ENCODE results near the gene PDGFRB. TPM values are rescaled to one million over a fixed set of nuclear protein-coding genes. Genes with fewer than 3 reads are reported as not detected.
A peak's percentile ranks its signal among the peaks of the same experiment; 100 is the strongest.

PDGFRB gene
- total RNA-seq, 5 donors from 2014 or later (not counting 1 experiment from before 2014, with no cell fraction given) = 0.32 to 3.6 (median 1.6) TPM

DNA sequence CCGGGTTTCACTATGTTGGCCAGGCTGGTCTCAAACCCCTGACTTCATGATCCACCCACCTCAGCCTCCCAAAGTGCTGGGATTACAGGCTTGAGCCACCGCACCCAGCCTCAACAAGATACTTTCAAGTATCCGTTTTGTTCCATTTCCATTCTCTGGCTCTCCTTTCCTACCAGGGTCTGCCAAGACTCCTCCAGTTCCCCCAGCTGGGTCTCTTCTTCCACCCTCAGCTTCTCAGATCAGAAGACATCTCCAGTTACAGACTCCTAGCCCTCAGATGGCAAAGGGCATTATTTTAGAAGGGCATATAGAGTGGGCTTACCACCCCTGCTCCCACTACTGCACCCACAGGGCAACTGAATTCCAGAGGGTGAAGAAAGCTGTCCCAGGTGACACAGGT, 1.5 kb upstream of the PDGFRB start:
- Histone ChIP-seq H3K9me3 (no peaks in the 10 kb centered on the region), H3K4me3 (ENCODE audit: control insufficient read depth in 1 of 2, extremely low read depth in 1 of 2, low read length in 1 of 2) (no peak overlapping the region), H3K27ac (ENCODE audit: low read length) (no peak overlapping the region), H3K4me1 (ENCODE audit: control insufficient read depth in 1 of 2, extremely low read depth in 1 of 2, insufficient read depth in 2 of 2, low read length in 2 of 2) (peaks cover 0 to 13% of the 10 kb centered on the region in 2 experiments), H3K27me3 (replicated peaks in 1 of 2; ENCODE audit: control insufficient read depth in 2 of 2, extremely low read depth in 1 of 2, insufficient read depth in 2 of 2, low read length in 1 of 2) (peaks cover 0 to 59% of the 10 kb centered on the region in 2 experiments), H3K36me3 (ENCODE audit: control insufficient read depth in 2 of 2, extremely low read depth in 1 of 2, insufficient read depth in 1 of 2, low read length in 1 of 2) (no peaks in the 10 kb centered on the region)
- H3K4me1 Mint-ChIP-seq = peaks cover 5 to 9% (median 7%) of the 10 kb centered on the region in 3 donors
- CTCF ChIA-PET = interaction anchor here in 1 of 2 donors (0.7 kb wide), 1 partner anchor 63 kb away, joined by 7 read pairs; no protein-coding TSS in a partner anchor
- H3K36me3 Mint-ChIP-seq = no peaks in the 10 kb centered on the region
- peak overlapping the region in 1 of 3 donors; percentile 3 for H3K4me3 Mint-ChIP-seq
- POLR2A ChIA-PET = no interaction called here
- no peaks in the 10 kb centered on the region for H3K9me3 Mint-ChIP-seq
- ATAC-seq (replicated peaks in 1 of 4) = no peak
- H3K27me3 Mint-ChIP-seq = peaks cover 31 to 33% of the 10 kb centered on the region in 2 donors
- no peak for DNase-seq
- WGBS (ENCODE audit: insufficient coverage) = 96% methylated on average over 3 of the region's 3 CpGs
- H3K27ac Mint-ChIP-seq = no peak overlapping the region

GRCh38 chr5:150156540-150156939, 895 bp upstream of the PDGFRB start:
- H3K27ac Mint-ChIP-seq = no peak overlapping the region
- no peaks in the 10 kb centered on the region for H3K36me3 Mint-ChIP-seq
- Histone ChIP-seq H3K9me3 (no peaks in the 10 kb centered on the region), H3K27ac (ENCODE audit: low read length) (no peak overlapping the region), H3K4me1 (ENCODE audit: control insufficient read depth in 1 of 2, extremely low read depth in 1 of 2, insufficient read depth in 2 of 2, low read length in 2 of 2) (peaks cover 0 to 13% of the 10 kb centered on the region in 2 experiments), H3K4me3 (ENCODE audit: control insufficient read depth in 1 of 2, extremely low read depth in 1 of 2, low read length in 1 of 2) (no peak overlapping the region), H3K27me3 (replicated peaks in 1 of 2; ENCODE audit: control insufficient read depth in 2 of 2, extremely low read depth in 1 of 2, insufficient read depth in 2 of 2, low read length in 1 of 2) (peaks cover 0 to 55% of the 10 kb centered on the region in 2 experiments), H3K36me3 (ENCODE audit: control insufficient read depth in 2 of 2, extremely low read depth in 1 of 2, insufficient read depth in 1 of 2, low read length in 1 of 2) (no peaks in the 10 kb centered on the region)
- ATAC-seq (replicated peaks in 1 of 4) = no peak
- ChIA-PET POLR2A (no interaction called here), CTCF (interaction anchor here in 1 of 2 donors (0.7 kb wide), 1 partner anchor 64 kb away, joined by 7 read pairs; no protein-coding TSS in a partner anchor)
- peak overlapping the region in 2 of 3 donors; percentile 81 to 91 for H3K4me3 Mint-ChIP-seq
- 90% methylated on average over 2 of the region's 4 CpGs for WGBS (ENCODE audit: insufficient coverage)
- peaks cover 28 to 33% of the 10 kb centered on the region in 2 donors for H3K27me3 Mint-ChIP-seq
- no peaks in the 10 kb centered on the region for H3K9me3 Mint-ChIP-seq
- no peak for DNase-seq
- peaks cover 5 to 9% (median 7%) of the 10 kb centered on the region in 3 donors for H3K4me1 Mint-ChIP-seq

GRCh38 chr5:150156027-150156368, 353 bp upstream of the PDGFRB start:
- DNase-seq = no peak
- Mint-ChIP-seq H3K36me3 (no peaks in the 10 kb centered on the region), H3K4me3 (peak overlapping the region; percentile 81 to 91 (median 85)), H3K27ac (no peak overlapping the region), H3K9me3 (no peaks in the 10 kb centered on the region), H3K4me1 (peaks cover 5 to 9% (median 7%) of the 10 kb centered on the region in 3 donors), H3K27me3 (peaks cover 27 to 33% of the 10 kb centered on the region in 2 donors)
- H3K27me3 ChIP-seq (replicated peaks in 1 of 2; ENCODE audit: control insufficient read depth in 2 of 2, extremely low read depth in 1 of 2, insufficient read depth in 2 of 2, low read length in 1 of 2) = peaks cover 0 to 52% of the 10 kb centered on the region in 2 experiments
- no peaks in the 10 kb centered on the region for H3K9me3 ChIP-seq
- POLR2A ChIA-PET = no interaction called here
- no peak overlapping the region for H3K27ac ChIP-seq (ENCODE audit: low read length)
- H3K4me3 ChIP-seq (ENCODE audit: control insufficient read depth in 1 of 2, extremely low read depth in 1 of 2, low read length in 1 of 2) = peak overlapping the region; percentile 32 to 47
- WGBS (ENCODE audit: insufficient coverage) = 12% methylated on average over 3 of the region's 9 CpGs
- peaks cover 0 to 13% of the 10 kb centered on the region in 2 experiments for H3K4me1 ChIP-seq (ENCODE audit: control insufficient read depth in 1 of 2, extremely low read depth in 1 of 2, insufficient read depth in 2 of 2, low read length in 2 of 2)
- H3K36me3 ChIP-seq (ENCODE audit: control insufficient read depth in 2 of 2, extremely low read depth in 1 of 2, insufficient read depth in 1 of 2, low read length in 1 of 2) = no peaks in the 10 kb centered on the region
- peak in 1 of 4 experiments; percentile 18 for ATAC-seq (replicated peaks in 1 of 4)
- CTCF ChIA-PET = no interaction called here

DNA sequence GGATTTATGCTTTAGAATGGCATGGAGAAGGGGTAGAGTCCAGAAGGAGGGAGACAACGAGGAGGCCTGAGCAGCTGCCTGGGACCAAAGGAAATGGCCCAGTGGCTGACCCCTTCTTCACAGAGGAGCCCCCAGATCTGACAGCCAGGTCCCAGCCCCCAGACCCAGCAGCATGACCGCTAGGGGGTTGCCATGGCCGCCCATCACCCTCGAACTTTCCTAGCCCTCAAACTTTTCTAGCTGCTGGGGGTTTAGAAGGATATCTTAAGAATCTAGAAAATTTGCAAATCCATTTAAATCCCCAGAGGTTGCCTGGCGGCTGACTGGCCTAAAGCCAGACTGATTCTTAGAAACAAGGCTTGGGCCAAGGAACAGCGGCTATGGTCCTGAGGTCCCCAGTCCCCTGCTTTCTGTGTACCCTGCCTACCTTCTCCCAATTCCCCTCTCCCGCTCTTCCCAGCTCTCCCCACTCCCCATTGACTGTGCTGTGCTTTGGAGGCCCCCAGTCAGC, 972 bp downstream of the PDGFRB start:
- DNase-seq (no peak), ATAC-seq (replicated peaks in 1 of 4) (no peak)
- POLR2A ChIA-PET = no interaction called here
- no peaks in the 10 kb centered on the region for H3K9me3 ChIP-seq
- Mint-ChIP-seq H3K27me3 (peaks cover 27 to 28% of the 10 kb centered on the region in 2 donors), H3K9me3 (no peaks in the 10 kb centered on the region), H3K36me3 (no peaks in the 10 kb centered on the region), H3K27ac (peak overlapping the region in 1 of 2 donors; percentile 40), H3K4me1 (peaks cover 5 to 9% (median 7%) of the 10 kb centered on the region in 3 donors), H3K4me3 (peak overlapping the region in 1 of 3 donors; percentile 91)
- no peak overlapping the region for H3K4me3 ChIP-seq (ENCODE audit: control insufficient read depth in 1 of 2, extremely low read depth in 1 of 2, low read length in 1 of 2)
- 94% methylated on average over 3 of the region's 7 CpGs for WGBS (ENCODE audit: insufficient coverage)
- no peaks in the 10 kb centered on the region for H3K36me3 ChIP-seq (ENCODE audit: control insufficient read depth in 2 of 2, extremely low read depth in 1 of 2, insufficient read depth in 1 of 2, low read length in 1 of 2)
- peaks cover 0 to 17% of the 10 kb centered on the region in 2 experiments for H3K4me1 ChIP-seq (ENCODE audit: control insufficient read depth in 1 of 2, extremely low read depth in 1 of 2, insufficient read depth in 2 of 2, low read length in 2 of 2)
- peaks cover 0 to 47% of the 10 kb centered on the region in 2 experiments for H3K27me3 ChIP-seq (replicated peaks in 1 of 2; ENCODE audit: control insufficient read depth in 2 of 2, extremely low read depth in 1 of 2, insufficient read depth in 2 of 2, low read length in 1 of 2)
- CTCF ChIA-PET = no interaction called here
- no peak overlapping the region for H3K27ac ChIP-seq (ENCODE audit: low read length)

DNA sequence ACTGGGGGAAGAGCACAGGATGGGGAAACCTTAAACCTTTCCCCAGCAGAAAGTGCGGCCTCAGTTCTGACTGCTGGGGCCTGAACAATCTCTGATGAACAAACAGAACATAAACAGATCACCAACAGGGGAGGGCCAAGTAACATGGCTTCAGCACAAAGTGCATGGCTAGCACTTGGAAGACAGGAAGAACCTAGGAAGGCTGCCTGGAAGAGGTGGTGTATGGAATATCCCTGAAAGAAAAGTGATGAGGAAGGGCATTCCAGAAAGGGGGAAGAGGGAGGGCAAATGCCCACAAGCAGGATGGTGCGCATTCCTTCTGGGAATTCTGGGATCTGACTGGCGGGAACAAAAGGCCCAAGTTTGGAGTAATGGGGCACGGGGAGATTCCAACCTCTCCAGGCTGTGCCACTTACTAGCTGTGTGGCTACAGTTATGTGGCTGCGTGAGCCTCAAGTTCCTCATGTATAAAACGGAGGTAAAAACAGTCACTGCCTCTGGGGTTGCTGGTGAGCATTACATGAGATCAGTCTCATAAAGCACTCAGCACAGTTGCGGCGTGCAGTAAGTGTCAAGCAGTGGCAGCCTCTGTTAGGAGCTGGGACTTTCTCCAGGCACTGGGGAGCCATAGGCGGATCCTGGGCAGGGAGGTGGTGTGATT, 1.6 kb downstream of the PDGFRB start:
- peaks cover 5 to 9% (median 7%) of the 10 kb centered on the region in 3 donors for H3K4me1 Mint-ChIP-seq
- ChIA-PET POLR2A (no interaction called here), CTCF (no interaction called here)
- H3K9me3 ChIP-seq = no peaks in the 10 kb centered on the region
- peaks cover 27 to 28% of the 10 kb centered on the region in 2 donors for H3K27me3 Mint-ChIP-seq
- WGBS (ENCODE audit: insufficient coverage) = 65% methylated on average over 8 of the region's 9 CpGs
- H3K9me3 Mint-ChIP-seq = no peaks in the 10 kb centered on the region
- DNase-seq (peak in 4 of 35 experiments; percentile 4 to 11 (median 8)), ATAC-seq (replicated peaks in 1 of 4) (no peak)
- no peak overlapping the region for H3K27ac ChIP-seq (ENCODE audit: low read length)
- no peaks in the 10 kb centered on the region for H3K36me3 ChIP-seq (ENCODE audit: control insufficient read depth in 2 of 2, extremely low read depth in 1 of 2, insufficient read depth in 1 of 2, low read length in 1 of 2)
- H3K4me3 ChIP-seq (ENCODE audit: control insufficient read depth in 1 of 2, extremely low read depth in 1 of 2, low read length in 1 of 2) = no peak overlapping the region
- no peaks in the 10 kb centered on the region for H3K36me3 Mint-ChIP-seq
- peak overlapping the region in 1 of 3 donors; percentile 28 for H3K4me3 Mint-ChIP-seq
- H3K27me3 ChIP-seq (replicated peaks in 1 of 2; ENCODE audit: control insufficient read depth in 2 of 2, extremely low read depth in 1 of 2, insufficient read depth in 2 of 2, low read length in 1 of 2) = peaks cover 0 to 47% of the 10 kb centered on the region in 2 experiments
- peaks cover 0 to 17% of the 10 kb centered on the region in 2 experiments for H3K4me1 ChIP-seq (ENCODE audit: control insufficient read depth in 1 of 2, extremely low read depth in 1 of 2, insufficient read depth in 2 of 2, low read length in 2 of 2)
- H3K27ac Mint-ChIP-seq = no peak overlapping the region

DNA sequence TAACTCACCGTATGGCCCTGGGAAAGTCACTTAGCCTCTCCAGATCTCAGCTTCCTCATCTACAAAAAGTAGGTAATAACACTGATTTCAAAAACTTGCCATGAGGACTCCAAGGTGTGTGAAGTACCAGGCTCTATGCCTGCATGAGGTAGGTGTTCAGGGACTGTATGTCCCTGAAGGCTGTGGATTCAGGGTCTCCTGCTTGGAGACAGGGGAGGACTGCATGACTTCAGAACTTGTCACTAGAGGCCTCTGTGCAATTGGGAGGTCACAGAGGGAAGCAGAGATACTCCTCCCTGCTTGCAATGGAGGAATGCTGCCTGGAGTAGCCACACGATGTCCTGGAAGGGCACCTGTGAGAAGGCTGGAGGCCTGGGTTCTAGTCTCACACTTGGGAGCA, 2.2 kb downstream of the PDGFRB start:
- WGBS (ENCODE audit: insufficient coverage) = 86% methylated on average over 1 of the region's 2 CpGs
- no peak overlapping the region for H3K27ac ChIP-seq (ENCODE audit: low read length)
- H3K36me3 ChIP-seq (ENCODE audit: control insufficient read depth in 2 of 2, extremely low read depth in 1 of 2, insufficient read depth in 1 of 2, low read length in 1 of 2) = no peaks in the 10 kb centered on the region
- H3K4me1 ChIP-seq (ENCODE audit: control insufficient read depth in 1 of 2, extremely low read depth in 1 of 2, insufficient read depth in 2 of 2, low read length in 2 of 2) = peaks cover 0 to 20% of the 10 kb centered on the region in 2 experiments
- H3K27ac Mint-ChIP-seq = no peak overlapping the region
- ATAC-seq (replicated peaks in 1 of 4) (no peak), DNase-seq (no peak)
- no peaks in the 10 kb centered on the region for H3K9me3 ChIP-seq
- ChIA-PET POLR2A (no interaction called here), CTCF (no interaction called here)
- H3K4me3 ChIP-seq (ENCODE audit: control insufficient read depth in 1 of 2, extremely low read depth in 1 of 2, low read length in 1 of 2) = no peak overlapping the region
- H3K36me3 Mint-ChIP-seq = no peaks in the 10 kb centered on the region
- peaks cover 27 to 28% of the 10 kb centered on the region in 2 donors for H3K27me3 Mint-ChIP-seq
- H3K9me3 Mint-ChIP-seq = no peaks in the 10 kb centered on the region
- peaks cover 0 to 42% of the 10 kb centered on the region in 2 experiments for H3K27me3 ChIP-seq (replicated peaks in 1 of 2; ENCODE audit: control insufficient read depth in 2 of 2, extremely low read depth in 1 of 2, insufficient read depth in 2 of 2, low read length in 1 of 2)
- H3K4me1 Mint-ChIP-seq = peaks cover 5 to 9% (median 7%) of the 10 kb centered on the region in 3 donors
- H3K4me3 Mint-ChIP-seq = peak overlapping the region in 1 of 3 donors; percentile 28
